Measurements from ENCODE around the gene ACTL6A. TPM values are rescaled to one million over a fixed set of nuclear protein-coding genes. Genes with fewer than 3 reads are reported as not detected.
A peak's percentile ranks its signal among the peaks of the same experiment; 100 is the strongest.

The ACTL6A gene
- total RNA-seq, 1 donor from 2014 or later = 103 TPM

GRCh38 chr3:179560791-179561190, 1.9 kb upstream of the ACTL6A start:
- DNase-seq (ENCODE audit: low read depth, low spot score) = no peak
- Mint-ChIP-seq H3K4me1 (peaks cover 30% of the 10 kb centered on the region), H3K36me3 (ENCODE audit: low read depth) (no peaks in the 10 kb centered on the region), H3K27me3 (ENCODE audit: low read depth) (no peaks in the 10 kb centered on the region), H3K27ac (ENCODE audit: unreplicated experiment) (no peak overlapping the region), H3K4me3 (peak overlapping the region; percentile 34), H3K9me3 (no peaks in the 10 kb centered on the region)
- TF ChIP-seq CTCF (conservative IDR thresholded peaks at IDR 0.05) = no peak

GRCh38 chr3:179563271-179563783, 601 bp downstream of the ACTL6A start:
- H3K27me3 Mint-ChIP-seq (ENCODE audit: low read depth) = no peaks in the 10 kb centered on the region
- H3K27ac Mint-ChIP-seq (ENCODE audit: unreplicated experiment) = peak overlapping the region; percentile 95
- H3K9me3 Mint-ChIP-seq = no peaks in the 10 kb centered on the region
- peak overlapping the region; percentile 98 for H3K4me3 Mint-ChIP-seq
- peak; percentile 51 for DNase-seq (ENCODE audit: low read depth, low spot score)
- H3K4me1 Mint-ChIP-seq = peaks cover 25% of the 10 kb centered on the region
- no peaks in the 10 kb centered on the region for H3K36me3 Mint-ChIP-seq (ENCODE audit: low read depth)
- peak; percentile 65 for TF ChIP-seq CTCF (conservative IDR thresholded peaks at IDR 0.05)

GRCh38 chr3:179565496-179565895, 2.8 kb downstream of the ACTL6A start:
- DNase-seq (ENCODE audit: low read depth, low spot score) = no peak
- H3K27ac Mint-ChIP-seq (ENCODE audit: unreplicated experiment) = no peak overlapping the region
- peak overlapping the region; percentile 2 for H3K4me3 Mint-ChIP-seq
- no peak for TF ChIP-seq CTCF (conservative IDR thresholded peaks at IDR 0.05)
- H3K27me3 Mint-ChIP-seq (ENCODE audit: low read depth) = no peaks in the 10 kb centered on the region
- H3K4me1 Mint-ChIP-seq = peaks cover 29% of the 10 kb centered on the region
- H3K9me3 Mint-ChIP-seq = no peaks in the 10 kb centered on the region
- H3K36me3 Mint-ChIP-seq (ENCODE audit: low read depth) = peaks cover 3% of the 10 kb centered on the region

GRCh38 chr3:179580992-179581391, 18.3 kb downstream of the ACTL6A start:
- DNase-seq (ENCODE audit: low read depth, low spot score) = no peak
- H3K4me3 Mint-ChIP-seq = no peak overlapping the region
- H3K27ac Mint-ChIP-seq (ENCODE audit: unreplicated experiment) = no peak overlapping the region
- no peaks in the 10 kb centered on the region for H3K4me1 Mint-ChIP-seq
- no peaks in the 10 kb centered on the region for H3K9me3 Mint-ChIP-seq
- H3K27me3 Mint-ChIP-seq (ENCODE audit: low read depth) = no peaks in the 10 kb centered on the region
- no peak for TF ChIP-seq CTCF (conservative IDR thresholded peaks at IDR 0.05)
- peaks cover 2% of the 10 kb centered on the region for H3K36me3 Mint-ChIP-seq (ENCODE audit: low read depth)

- Mint-ChIP-seq H3K27me3 (ENCODE audit: low read depth) (no peaks in the 10 kb centered on the region), H3K4me1 (no peaks in the 10 kb centered on the region), H3K9me3 (no peaks in the 10 kb centered on the region), H3K4me3 (no peak overlapping the region), H3K36me3 (ENCODE audit: low read depth) (peaks cover 4% of the 10 kb centered on the region), H3K27ac (ENCODE audit: unreplicated experiment) (no peak overlapping the region)
- no peak for TF ChIP-seq CTCF (conservative IDR thresholded peaks at IDR 0.05)
- no peak for DNase-seq (ENCODE audit: low read depth, low spot score)
Observed at GRCh38 chr3:179589143-179589542, 26.4 kb downstream of the ACTL6A start.
